Liver (tissue), 9 donors: Measurements from ENCODE around the gene CBX6. TPM values are rescaled to one million over a fixed set of nuclear protein-coding genes. Genes with fewer than 3 reads are reported as not detected.

Experiments
- DNase-seq: peaks from one replicate; pipeline ENCODE4 v3.0.0-alpha.2; 2017; ENCODE audit warnings: low spot score
- H3K27ac ChIP-seq, 2 donors: one replicate each; pipeline ENCODE4 v1.7.0; 2013; ENCODE audit warnings: inconsistent platforms in 2 of 2, low read length in 2 of 2, control low read depth in 1 of 2, low read depth in 1 of 2, mild to moderate bottlenecking in 1 of 2
- H3K27me3 ChIP-seq, 4 donors: one replicate each; pipeline versions ENCODE4 v1.6.1 to v1.7.0; 2013; ENCODE audit warnings: low read length in 3 of 4, inconsistent platforms in 1 of 4, mild to moderate bottlenecking in 1 of 4, moderate library complexity in 1 of 4; ENCODE audit not compliant: control insufficient read depth in 4 of 4, insufficient read depth in 4 of 4
- H3K36me3 ChIP-seq, 4 donors: one replicate each; pipeline versions ENCODE4 v1.6.1 to v1.7.0; 2013; ENCODE audit warnings: low read length in 3 of 4, mild to moderate bottlenecking in 3 of 4, low read depth in 1 of 4, moderate library complexity in 1 of 4; ENCODE audit not compliant: control insufficient read depth in 4 of 4, insufficient read depth in 3 of 4
- H3K4me1 ChIP-seq, 4 donors: one replicate each; pipeline versions ENCODE4 v1.6.1 to v1.7.0; 2013; ENCODE audit warnings: low read length in 3 of 4, mild to moderate bottlenecking in 3 of 4, moderate library complexity in 1 of 4; ENCODE audit not compliant: control insufficient read depth in 4 of 4, insufficient read depth in 4 of 4
- H3K4me3 ChIP-seq, 3 donors: one replicate each; pipeline versions ENCODE4 v1.6.1 to v1.7.0; 2013; ENCODE audit warnings: low read length in 3 of 3, control low read depth in 1 of 3, low read depth in 1 of 3, mild to moderate bottlenecking in 1 of 3
- H3K9ac ChIP-seq, 2 donors: one replicate each; pipeline ENCODE4 v1.7.0; 2013; ENCODE audit warnings: low read length in 2 of 2, mild to moderate bottlenecking in 2 of 2, moderate library complexity in 2 of 2, control low read depth in 1 of 2, low read depth in 1 of 2
- H3K9me3 ChIP-seq, 4 donors: one replicate each; pipeline versions ENCODE4 v1.6.1 to v1.7.0; 2013; ENCODE audit warnings: low read length in 3 of 4; ENCODE audit not compliant: control insufficient read depth in 4 of 4
- ATF3 ChIP-seq: IDR thresholded peaks from 2 replicates; pipeline ENCODE4 v1.6.1; 2016; ENCODE audit warnings: antibody characterized with exemption
- CTCF ChIP-seq: fragments of 150-350 bp; IDR thresholded peaks from 2 replicates; pipeline ENCODE4 v1.5.1; 2017; ENCODE audit warnings: improper control_type of control experiment, low read depth, low read length; ENCODE audit not compliant: missing input control
- EGR1 ChIP-seq, 2 donors: IDR thresholded peaks; 2 replicates each; pipeline ENCODE4 v1.6.1; 2016 to 2018; ENCODE audit warnings: antibody characterized with exemption in 2 of 2, low read depth in 2 of 2
- FOXA1 ChIP-seq: IDR thresholded peaks from 2 replicates; pipeline ENCODE4 v1.6.1; 2016; ENCODE audit warnings: antibody characterized with exemption
- FOXA2 ChIP-seq: IDR thresholded peaks from 2 replicates; pipeline ENCODE4 v1.6.1; 2016; ENCODE audit warnings: antibody characterized with exemption
- HNF4G ChIP-seq: IDR thresholded peaks from 2 replicates; pipeline ENCODE4 v1.6.1; 2016; ENCODE audit warnings: antibody characterized with exemption
- JUND ChIP-seq, 2 donors: IDR thresholded peaks; 2 replicates each; pipeline ENCODE4 v1.6.1; 2016; ENCODE audit warnings: antibody characterized with exemption in 2 of 2
- NR2F2 ChIP-seq: IDR thresholded peaks from 2 replicates; pipeline ENCODE4 v1.6.1; 2016; ENCODE audit warnings: antibody characterized with exemption
- RAD21 ChIP-seq, 2 donors: IDR thresholded peaks; 2 replicates each; pipeline ENCODE4 v1.6.1; 2016; ENCODE audit warnings: antibody characterized with exemption in 2 of 2, mild to moderate bottlenecking in 2 of 2
- REST ChIP-seq: IDR thresholded peaks from 2 replicates; pipeline ENCODE4 v1.6.1; 2016; ENCODE audit warnings: antibody characterized with exemption, mild to moderate bottlenecking
- RXRA ChIP-seq, 2 donors: IDR thresholded peaks; 2 replicates each; pipeline ENCODE4 v1.6.1; 2017 to 2018; ENCODE audit warnings: antibody characterized with exemption in 2 of 2, mild to moderate bottlenecking in 1 of 2
- TAF1 ChIP-seq: conservative IDR thresholded peaks from 2 replicates; pipeline ENCODE4 v1.6.1; 2016; ENCODE audit warnings: antibody characterized with exemption, mild to moderate bottlenecking
- YY1 ChIP-seq: IDR thresholded peaks from 2 replicates; pipeline ENCODE4 v1.6.1; 2016; ENCODE audit warnings: antibody characterized with exemption, mild to moderate bottlenecking
- ZBTB33 ChIP-seq: IDR thresholded peaks from 2 replicates; pipeline ENCODE4 v1.6.1; 2016; ENCODE audit warnings: antibody characterized with exemption
- WGBS: extraction: QIAGEN DNeasy Blood & Tissue Kit; methylation state at CpG from one replicate; pipeline ENCODE4 v1.1.7; 2013; 5-methylcytosine and 5-hydroxymethylcytosine counted together
- polyA plus RNA-seq, 2 donors: library from polyadenylated mRNA; stranded (reverse) in 1 of 2; unstranded in 1 of 2; fragments of 200-250 nt in 1 of 2; fragments of >200 nt in 1 of 2; fragmentation: Nextera tagmentation in 1 of 2; extraction: Ambion mirVana in 1 of 2; gene quantifications; one replicate each; pipeline versions ENCODE4 v1.2.1 to v1.2.3, GENCODE V29; 2013 to 2015
- total RNA-seq, 2 donors: library from RNA; depleted of rRNA; stranded (reverse); fragments of >200 nt; gene quantifications; one replicate each; pipeline ENCODE4 v1.2.3, GENCODE V29; 2014
- donor health status: healthy.
- donor health status: healthy.
- donor health status: healthy.
- donor health status: healthy.
- donor health status: healthy.

CBX6 gene
- total and polyA plus RNA-seq, 4 donors, result 7.3 to 11.0 (median 10.2) TPM

GRCh38 chr22:38850399-38850798 lies 21.6 kb downstream of the CBX6 start (continued):
- TF ChIP-seq REST (no peak), ATF3 (no peak)

- Histone ChIP-seq H3K9me3 (no peaks in the 10 kb centered on the region), H3K27me3 (peaks cover 0 to 3% (median 1%) of the 10 kb centered on the region in 4 donors), H3K4me1 (no peaks in the 10 kb centered on the region), H3K4me3 (no peak overlapping the region), H3K36me3 (no peaks in the 10 kb centered on the region), H3K27ac (no peak overlapping the region), H3K9ac (no peak overlapping the region)
- no peak for DNase-seq
- TF ChIP-seq REST (no peak), RAD21 (IDR thresholded peaks at IDR 0.05) (no peak), ATF3 (no peak), RXRA (IDR thresholded peaks at IDR 0.05) (no peak)
- 78% methylated on average over 6 of the region's 6 CpGs for WGBS
These were observed 22.2 kb downstream of the CBX6 start for GRCh38 chr22:38849811-38850210.

GRCh38 chr22:38846412-38846811 lies 25.6 kb downstream of the CBX6 start:
- no peaks in the 10 kb centered on the region for H3K36me3 ChIP-seq
- peaks cover 0 to 12% (median 7%) of the 10 kb centered on the region in 4 donors for H3K4me1 ChIP-seq
- no peak for DNase-seq
- no peak for TF ChIP-seq JUND (IDR thresholded peaks at IDR 0.05)
- no peak for TF ChIP-seq RXRA (IDR thresholded peaks at IDR 0.05)
- no peak for TF ChIP-seq RAD21 (IDR thresholded peaks at IDR 0.05)
- TF ChIP-seq YY1, result no peak
- no peak for TF ChIP-seq CTCF
- TF ChIP-seq ATF3, result no peak
- no peak for TF ChIP-seq ZBTB33
- no peak for TF ChIP-seq FOXA2
- TF ChIP-seq NR2F2, result no peak
- TF ChIP-seq EGR1 (IDR thresholded peaks at IDR 0.05; ENCODE audit: low read depth in 2 of 2), result no peak
- TF ChIP-seq REST, result no peak
- no peak for TF ChIP-seq TAF1
- TF ChIP-seq FOXA1, result no peak
- no peak for TF ChIP-seq HNF4G
- H3K9me3 ChIP-seq, result no peaks in the 10 kb centered on the region
- peaks cover 0 to 7% (median 3%) of the 10 kb centered on the region in 4 donors for H3K27me3 ChIP-seq
- no peak overlapping the region for H3K9ac ChIP-seq
- no peak overlapping the region for H3K27ac ChIP-seq
- WGBS, result 89% methylated on average over 1 of the region's 1 CpG
- H3K4me3 ChIP-seq, result no peak overlapping the region
